Measurements from ENCODE around the gene ZC3H14.

Gene ZC3H14

GRCh38 chr14:88551094-88551870 lies 11.6 kb upstream of the ZC3H14 start:
- in situ Hi-C loops (cut with MboI; ENCODE audit: low sequenced_read_pairs): no loop called here

- in situ Hi-C loops (cut with MboI; ENCODE audit: low sequenced_read_pairs): no loop called here
Measured at GRCh38 chr14:88551980-88552431, 10.8 kb upstream of the ZC3H14 start.

GRCh38 chr14:88552876-88553275 lies 10.0 kb upstream of the ZC3H14 start:
- in situ Hi-C loops (cut with MboI; ENCODE audit: low sequenced_read_pairs): no loop called here

GRCh38 chr14:88553886-88554456 lies 8.9 kb upstream of the ZC3H14 start:
- in situ Hi-C loops (cut with MboI; ENCODE audit: low sequenced_read_pairs): no loop called here

- in situ Hi-C loops (cut with MboI; ENCODE audit: low sequenced_read_pairs): no loop called here
Measured at GRCh38 chr14:88554457-88555286, 8.2 kb upstream of the ZC3H14 start, which contains the start of gene PTPN21. Gene PTPN21, minus strand, starts transcription at chr14:88555007. Its CDS starts 4,590 bp downstream, at chr14:88550417.

- in situ Hi-C loops (cut with MboI; ENCODE audit: low sequenced_read_pairs): no loop called here
Measured at GRCh38 chr14:88556581-88556980, 6.3 kb upstream of the ZC3H14 start.

- in situ Hi-C loops (cut with MboI; ENCODE audit: low sequenced_read_pairs): no loop called here
Measured at GRCh38 chr14:88559852-88560251, 3.0 kb upstream of the ZC3H14 start.

GRCh38 chr14:88562532-88562830 lies 356 bp upstream of the ZC3H14 start:
- in situ Hi-C loops (cut with MboI; ENCODE audit: low sequenced_read_pairs): no loop called here

GRCh38 chr14:88563845-88564244 lies 1.0 kb downstream of the ZC3H14 start:
- in situ Hi-C loops (cut with MboI; ENCODE audit: low sequenced_read_pairs): no loop called here

- in situ Hi-C loops (cut with MboI; ENCODE audit: low sequenced_read_pairs): no loop called here
Measured at GRCh38 chr14:88565427-88565826, 2.6 kb downstream of the ZC3H14 start.

GRCh38 chr14:88568196-88568595 lies 5.4 kb downstream of the ZC3H14 start:
- in situ Hi-C loops (cut with MboI; ENCODE audit: low sequenced_read_pairs): no loop called here

GRCh38 chr14:88572117-88572516 lies 9.3 kb downstream of the ZC3H14 start:
- in situ Hi-C loops (cut with MboI; ENCODE audit: low sequenced_read_pairs): no loop called here

GRCh38 chr14:88576222-88576621 lies 13.4 kb downstream of the ZC3H14 start:
- in situ Hi-C loops (cut with MboI; ENCODE audit: low sequenced_read_pairs): no loop called here

GRCh38 chr14:88584451-88584850 lies 21.6 kb downstream of the ZC3H14 start:
- in situ Hi-C loops (cut with MboI; ENCODE audit: low sequenced_read_pairs): no loop called here

- in situ Hi-C loops (cut with MboI; ENCODE audit: low sequenced_read_pairs): no loop called here
Measured at GRCh38 chr14:88588081-88588480, 25.2 kb downstream of the ZC3H14 start.

GRCh38 chr14:88590173-88590572 lies 27.3 kb downstream of the ZC3H14 start:
- in situ Hi-C loops (cut with MboI; ENCODE audit: low sequenced_read_pairs): no loop called here

GRCh38 chr14:88592031-88592430 lies 29.2 kb downstream of the ZC3H14 start:
- in situ Hi-C loops (cut with MboI; ENCODE audit: low sequenced_read_pairs): no loop called here

GRCh38 chr14:88597038-88597437 lies 34.2 kb downstream of the ZC3H14 start:
- in situ Hi-C loops (cut with MboI; ENCODE audit: low sequenced_read_pairs): no loop called here

GRCh38 chr14:88597601-88598000 lies 34.8 kb downstream of the ZC3H14 start:
- in situ Hi-C loops (cut with MboI; ENCODE audit: low sequenced_read_pairs): no loop called here

GRCh38 chr14:88598097-88598675 lies 35.3 kb downstream of the ZC3H14 start:
- in situ Hi-C loops (cut with MboI; ENCODE audit: low sequenced_read_pairs): no loop called here

- in situ Hi-C loops (cut with MboI; ENCODE audit: low sequenced_read_pairs): no loop called here
Measured at GRCh38 chr14:88599326-88599725, 36.5 kb downstream of the ZC3H14 start.

Data from HL-60/S4 (cell line).